T-helper 1 cell treated with Interleukin-12 subunit alpha and Interleukin-12 subunit beta and Interleukin-4 antibody, amounts not matched to agents 30 ng/mL and 1 ng/mL, for 36 hours (primary cell): ENCODE measurements around the gene MRGPRX2. TPM values are rescaled to one million over a fixed set of nuclear protein-coding genes. Genes with fewer than 3 reads are reported as not detected.

Experiments
- intact Hi-C: fragments of 100-400 bp; cut with micrococcal nuclease; formaldehyde crosslinking; loops from one replicate; pipeline ENCODE4 v1.15.1; 2024
- total RNA-seq: library from RNA; stranded (reverse); gene quantifications from 2 replicates; pipeline ENCODE4 v1.2.3, GENCODE V29; 2022

The MRGPRX2 gene
- total RNA-seq, 1 donor from 2014 or later, result 0.17 TPM

DNA sequence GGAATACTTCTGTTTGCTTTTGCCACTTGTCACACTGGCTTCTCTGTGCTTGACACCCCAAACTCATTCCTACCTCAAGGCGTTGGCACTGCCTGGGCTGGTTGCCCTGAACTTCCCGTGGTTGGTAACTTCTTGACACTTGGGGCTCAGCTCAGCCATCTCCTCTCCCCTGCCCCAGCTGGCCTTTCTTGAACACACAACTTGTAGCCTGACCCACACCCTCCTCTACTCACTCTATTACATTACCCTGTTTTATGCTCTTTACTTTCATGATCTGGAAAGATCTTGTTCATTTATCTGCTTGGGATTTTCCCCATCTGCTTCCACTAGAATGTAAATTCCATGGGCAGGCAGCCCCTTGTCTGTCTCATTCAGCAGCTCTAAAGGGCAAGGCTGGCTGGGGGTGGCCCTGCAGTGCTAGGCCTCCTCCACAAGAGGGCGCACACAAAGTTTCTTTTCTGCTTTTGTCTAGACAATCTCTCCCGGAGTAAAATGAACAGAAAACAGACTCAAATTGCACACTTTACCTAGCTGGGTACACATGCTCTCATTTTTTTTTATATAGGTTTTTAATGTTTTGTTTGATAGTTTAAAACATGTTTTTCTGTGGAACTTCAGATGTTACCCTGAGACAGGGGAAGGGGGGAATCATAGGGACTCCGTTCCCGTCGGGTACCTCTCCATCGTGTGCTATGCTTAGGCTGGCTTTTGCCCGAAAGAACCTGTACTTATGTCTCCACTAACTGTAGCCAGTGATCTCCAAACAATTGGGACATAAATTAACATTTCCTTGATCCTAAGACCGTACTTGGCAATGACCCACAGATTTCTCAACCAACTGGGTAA is 16.4 kb upstream of the MRGPRX2 start:
- intact Hi-C loops, result loop anchor here (1.0 to 10.0 kb wide), 3 partner anchors 40 to 828 kb away; partner anchors contain the start of gene ZDHHC13

GRCh38 chr11:19075636-19076035 is 15.1 kb upstream of the MRGPRX2 start:
- intact Hi-C loops, result loop anchor here (5.0 to 10.0 kb wide), 2 partner anchors 87 to 829 kb away; no protein-coding TSS in a partner anchor

DNA sequence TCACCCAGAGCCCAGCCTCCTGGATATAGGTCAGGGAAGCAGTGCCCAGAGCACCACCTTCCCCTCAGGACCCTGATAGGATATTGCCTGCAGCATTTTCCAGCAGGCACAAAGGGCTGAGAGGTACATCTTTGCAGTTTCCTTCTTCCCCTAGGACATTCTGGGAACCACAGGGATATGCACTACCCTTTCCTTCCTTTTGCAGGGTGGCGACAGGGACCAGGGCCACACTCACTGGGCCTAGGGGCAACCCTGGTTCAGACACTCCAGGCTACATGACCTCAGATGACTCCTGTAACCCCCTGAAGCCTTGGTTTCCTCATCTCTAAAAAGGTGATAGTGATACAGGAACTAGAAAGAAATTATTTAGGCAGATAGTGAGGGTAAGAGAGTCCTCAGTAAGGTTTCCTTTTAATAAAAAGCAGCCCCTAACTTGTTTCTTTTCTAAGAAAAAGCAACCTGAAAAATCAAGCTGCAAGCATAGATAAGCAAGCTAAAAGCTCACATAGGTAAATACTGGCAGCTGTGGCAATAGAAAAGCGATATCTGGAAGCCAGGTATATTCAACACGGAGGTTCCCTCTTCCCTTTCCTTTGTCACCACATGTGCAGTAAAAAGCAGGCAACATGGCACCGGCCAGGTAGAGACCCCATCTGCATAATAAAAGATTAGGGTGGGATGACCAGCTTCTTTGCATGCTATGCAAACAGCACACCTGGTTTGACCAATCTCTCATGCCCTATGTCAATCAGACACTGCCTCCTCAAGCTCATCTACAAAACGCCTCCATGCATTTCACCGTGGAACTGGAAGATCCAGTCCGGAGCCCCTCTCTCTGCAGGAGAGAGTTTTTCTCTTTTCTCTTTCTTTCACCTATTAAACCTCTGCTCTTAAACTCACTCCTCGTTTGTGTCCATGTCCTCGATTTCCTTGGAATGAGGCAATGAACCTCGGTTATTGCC is 13.2 kb upstream of the MRGPRX2 start:
- intact Hi-C loops, result loop anchor here (10.0 kb wide), 1 partner anchor 831 kb away; no protein-coding TSS in a partner anchor

- intact Hi-C loops, result loop anchor here (10.0 kb wide), 1 partner anchor 832 kb away; no protein-coding TSS in a partner anchor
These were observed 11.9 kb upstream of the MRGPRX2 start for GRCh38 chr11:19072464-19072863.

DNA sequence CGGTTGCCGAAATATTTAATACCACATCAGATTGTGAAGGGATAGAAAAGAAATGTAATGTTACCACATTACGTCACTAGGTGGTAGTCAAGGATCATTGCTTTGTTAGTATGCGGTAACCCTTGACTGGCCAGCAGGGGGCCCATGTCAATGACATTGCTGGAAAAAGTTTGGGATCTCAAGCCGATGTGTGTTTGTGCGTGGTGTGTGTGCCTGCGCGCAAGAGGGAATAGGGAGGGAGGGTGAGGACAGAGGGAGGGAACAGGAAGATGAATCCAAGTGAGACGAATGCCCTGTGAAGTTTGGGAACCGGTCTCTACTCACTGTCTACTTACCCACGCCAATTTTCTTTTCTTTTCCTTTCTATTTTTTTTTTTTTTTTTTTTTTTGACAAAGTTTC is 10.7 kb upstream of the MRGPRX2 start:
- intact Hi-C loops, result loop anchor here (1.0 to 10.0 kb wide), 7 partner anchors 46 to 834 kb away; partner anchors contain the start of gene ZDHHC13

GRCh38 chr11:19059833-19060232 is 684 bp downstream of the MRGPRX2 start:
- intact Hi-C loops, result loop anchor here (2.0 kb wide), 1 partner anchor 27 kb away; no protein-coding TSS in a partner anchor

DNA sequence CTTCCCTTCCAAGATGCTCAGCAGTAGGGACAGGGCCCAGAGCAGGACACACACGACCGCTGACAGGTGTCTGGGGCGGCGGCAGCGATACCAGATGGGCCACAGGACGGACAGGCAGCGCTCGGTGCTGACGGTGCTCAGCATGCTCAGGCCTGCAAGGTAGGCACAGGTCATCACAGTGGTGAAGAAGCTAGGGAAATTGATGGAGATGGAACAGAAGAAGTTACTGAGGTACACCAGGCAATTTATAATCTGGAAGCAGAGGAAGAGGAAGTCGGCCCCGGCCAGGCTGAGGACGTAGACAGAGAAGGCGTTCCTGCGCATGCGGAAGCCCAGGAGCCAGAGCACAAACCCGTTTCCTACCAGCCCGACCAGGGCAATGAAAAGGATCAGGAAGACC is 4.6 kb downstream of the MRGPRX2 start:
- intact Hi-C loops, result no loop called here

- intact Hi-C loops, result no loop called here
These were observed 5.5 kb downstream of the MRGPRX2 start for GRCh38 chr11:19055016-19055415.

- intact Hi-C loops, result no loop called here
These were observed 6.6 kb downstream of the MRGPRX2 start for GRCh38 chr11:19053909-19054308.

DNA sequence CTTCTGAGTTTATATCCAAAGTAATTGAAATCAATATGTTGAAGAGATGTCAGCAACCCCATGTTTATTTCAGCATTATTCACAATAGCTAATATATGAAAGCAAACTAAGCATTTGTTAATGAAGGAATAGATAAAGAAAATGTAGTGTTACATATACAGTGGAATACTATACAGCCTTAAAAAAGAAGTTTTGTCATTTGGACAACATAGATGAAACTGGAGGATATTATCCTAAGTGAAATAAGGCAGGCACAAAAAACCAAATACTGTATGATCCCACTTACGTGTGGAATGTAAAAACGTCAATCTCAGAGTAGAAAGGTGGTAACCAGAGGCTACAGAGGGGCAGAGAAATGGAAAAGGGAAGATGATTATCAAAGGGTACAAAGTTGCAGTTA is 10.2 kb downstream of the MRGPRX2 start:
- intact Hi-C loops, result no loop called here

DNA sequence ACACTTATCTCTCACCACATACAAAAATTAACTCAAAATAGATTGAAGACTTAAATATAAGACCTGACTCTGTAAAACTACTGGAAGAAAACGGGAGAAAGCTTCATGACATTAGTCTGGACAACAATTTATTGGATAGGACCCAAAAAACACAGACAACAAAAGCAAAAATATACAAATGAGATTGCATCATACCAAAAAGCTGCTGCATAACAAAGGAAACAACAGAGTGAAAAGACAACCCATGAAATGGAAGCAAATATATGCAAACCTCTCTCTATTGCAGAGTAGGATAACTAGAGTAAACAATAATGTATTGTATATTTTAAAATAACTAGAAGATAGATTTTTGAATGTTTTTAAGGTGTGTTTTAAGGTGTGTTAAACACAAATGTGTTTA is 11.2 kb downstream of the MRGPRX2 start:
- intact Hi-C loops, result no loop called here

GRCh38 chr11:19040051-19040450 is 20.5 kb downstream of the MRGPRX2 start:
- intact Hi-C loops, result no loop called here

- intact Hi-C loops, result no loop called here
These were observed 21.1 kb downstream of the MRGPRX2 start for GRCh38 chr11:19039409-19039808.

DNA sequence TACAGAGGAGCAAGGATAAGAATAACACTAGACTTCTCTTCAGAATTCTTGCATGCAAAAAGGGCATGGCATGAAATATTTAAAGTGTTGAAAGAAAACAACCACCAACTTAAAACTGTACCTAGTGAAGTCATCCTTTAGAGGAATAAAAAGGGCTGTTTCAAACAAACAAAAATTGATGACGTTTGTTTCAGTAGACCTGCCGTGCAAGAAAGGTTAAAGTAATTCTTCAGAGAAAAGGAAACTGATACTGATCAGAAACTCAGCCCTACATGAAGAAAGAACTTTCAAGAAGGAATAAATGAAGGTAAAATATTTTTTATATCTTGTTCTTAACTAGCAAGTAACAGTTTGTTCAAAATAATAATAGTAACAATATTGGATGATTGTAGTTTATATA is 27.5 kb downstream of the MRGPRX2 start:
- intact Hi-C loops, result loop anchor here (2.0 kb wide), 1 partner anchor 28 kb away; the partner anchor contains the start of gene MRGPRX2

- intact Hi-C loops, result no loop called here
These were observed 32.5 kb downstream of the MRGPRX2 start for GRCh38 chr11:19027829-19028595.

DNA sequence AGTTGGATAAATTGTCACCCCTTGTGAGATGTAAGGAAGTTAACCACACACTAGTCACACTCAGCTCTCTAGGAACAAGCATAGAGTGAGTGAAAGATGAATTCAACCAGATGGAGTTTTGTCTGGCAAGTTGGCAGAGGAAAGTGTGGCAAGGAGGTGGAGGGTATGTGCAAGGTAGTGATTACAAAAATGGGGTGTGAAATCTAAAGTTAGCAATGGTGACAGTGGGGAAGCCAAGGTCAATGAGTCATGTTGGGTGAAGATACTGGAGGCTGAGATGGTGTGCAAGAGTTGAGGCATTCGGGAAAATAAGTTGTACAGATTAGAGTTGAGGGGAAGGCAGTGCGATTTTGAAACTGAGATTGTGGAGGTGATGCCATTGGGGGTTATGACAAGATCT is 33.7 kb downstream of the MRGPRX2 start:
- intact Hi-C loops, result no loop called here

- intact Hi-C loops, result no loop called here
These were observed 34.8 kb downstream of the MRGPRX2 start for GRCh38 chr11:19025481-19026406.

GRCh38 chr11:19020831-19021230 is 39.7 kb downstream of the MRGPRX2 start:
- intact Hi-C loops, result no loop called here

DNA sequence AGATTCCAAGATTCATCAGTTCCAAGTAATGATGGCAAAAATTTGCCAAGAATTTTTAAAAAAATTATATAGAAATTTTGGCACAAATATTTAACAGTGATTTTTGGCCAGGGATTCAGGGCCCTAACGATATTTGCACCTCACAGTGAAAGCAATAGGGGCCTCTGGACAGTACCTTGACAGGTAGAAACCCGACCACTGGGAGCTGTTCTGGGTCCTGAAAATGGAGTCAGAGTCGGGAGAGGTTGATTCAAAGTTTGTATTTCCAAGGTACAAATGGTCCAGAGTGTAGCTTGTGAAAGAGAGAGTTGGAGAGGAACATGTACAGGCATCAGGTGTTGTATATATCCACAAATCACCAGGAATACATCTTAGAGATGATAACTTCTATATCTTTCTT is 41.6 kb downstream of the MRGPRX2 start:
- intact Hi-C loops, result no loop called here
